Measurements from ENCODE around the gene NTSR1. TPM values are rescaled to one million over a fixed set of nuclear protein-coding genes. Genes with fewer than 3 reads are reported as not detected.

NTSR1 gene
- total RNA-seq, 1 experiment from 2014 or later: 15.9 TPM

GRCh38 chr20:62782893-62783278 is 74.2 kb downstream of the NTSR1 start:
- Histone ChIP-seq H3K4me3 (ENCODE audit: low read depth, low read length, poor library complexity, severe bottlenecking) (no peak overlapping the region), H3K36me3 (ENCODE audit: insufficient read depth, low read length, poor library complexity, severe bottlenecking) (no peaks in the 10 kb centered on the region), H3K27me3 (replicated peaks; ENCODE audit: insufficient read depth, low read depth, low read length, poor library complexity) (no peaks in the 10 kb centered on the region), H3K27ac (ENCODE audit: low read depth, low read length, poor library complexity, severe bottlenecking) (no peak overlapping the region), H3K9me3 (ENCODE audit: low read depth, low read length, poor library complexity, severe bottlenecking) (no peaks in the 10 kb centered on the region), H3K4me1 (ENCODE audit: insufficient read depth, low read length, poor library complexity, severe bottlenecking) (peaks cover 16% of the 10 kb centered on the region)
- intact Hi-C loops (cut with micrococcal nuclease; ENCODE audit: unreplicated experiment): no loop called here
- TF ChIP-seq CTCF (conservative IDR thresholded peaks at IDR 0.05; ENCODE audit: low read depth, low read length) (no peak), EZH2 (IDR thresholded peaks at IDR 0.05; ENCODE audit: borderline replicate concordance, low read depth, low read length, poor library complexity, severe bottlenecking) (no peak)
- no TSS peak for BruUV-seq (replicated peaks)
- ChIA-PET POLR2A (ENCODE audit: low non-redundant PET) (no interaction called here), CTCF (interaction anchor here (1.6 to 1.7 kb wide), 2 partner anchors 9 to 10 kb away, joined by 6 to 8 read pairs; no protein-coding TSS in a partner anchor)
- no peak for DNase-seq (ENCODE audit: low spot score)

- DNase-seq (ENCODE audit: low spot score): no peak
- no peaks in the 10 kb centered on the region for H3K36me3 ChIP-seq (ENCODE audit: insufficient read depth, low read length, poor library complexity, severe bottlenecking)
- ChIA-PET POLR2A (ENCODE audit: low non-redundant PET) (no interaction called here), CTCF (no interaction called here)
- H3K4me1 ChIP-seq (ENCODE audit: insufficient read depth, low read length, poor library complexity, severe bottlenecking): peaks cover 16% of the 10 kb centered on the region
- no peaks in the 10 kb centered on the region for H3K27me3 ChIP-seq (replicated peaks; ENCODE audit: insufficient read depth, low read depth, low read length, poor library complexity)
- no TSS peak for BruUV-seq (replicated peaks)
- H3K4me3 ChIP-seq (ENCODE audit: low read depth, low read length, poor library complexity, severe bottlenecking): no peak overlapping the region
- no peak for TF ChIP-seq CTCF (conservative IDR thresholded peaks at IDR 0.05; ENCODE audit: low read depth, low read length)
- TF ChIP-seq EZH2 (IDR thresholded peaks at IDR 0.05; ENCODE audit: borderline replicate concordance, low read depth, low read length, poor library complexity, severe bottlenecking): no peak
- intact Hi-C loops (cut with micrococcal nuclease; ENCODE audit: unreplicated experiment): no loop called here
- no peaks in the 10 kb centered on the region for H3K9me3 ChIP-seq (ENCODE audit: low read depth, low read length, poor library complexity, severe bottlenecking)
- no peak overlapping the region for H3K27ac ChIP-seq (ENCODE audit: low read depth, low read length, poor library complexity, severe bottlenecking)
These were observed 75.9 kb downstream of the NTSR1 start for GRCh38 chr20:62784497-62784896.

DNA sequence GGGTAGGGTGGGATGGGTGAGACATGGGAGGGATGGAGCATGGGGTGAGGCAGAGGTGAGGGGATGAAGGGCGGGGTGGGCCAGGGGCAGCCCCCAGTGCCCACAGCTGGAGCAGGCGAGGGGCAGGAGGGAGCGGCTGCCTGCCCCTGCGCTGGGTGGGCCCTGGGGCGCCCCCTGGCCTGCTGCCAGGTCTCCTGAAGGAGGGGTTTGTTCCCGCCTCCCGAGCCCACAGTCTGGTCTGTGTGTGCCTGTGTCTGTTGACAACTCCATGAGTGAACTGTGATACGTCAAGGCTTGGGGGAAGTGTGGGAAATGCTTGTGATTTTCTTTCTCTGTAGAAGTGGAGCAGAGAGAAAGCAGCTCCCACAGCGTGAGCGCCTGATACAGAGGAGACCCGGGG is 76.8 kb downstream of the NTSR1 start:
- ChIA-PET CTCF (no interaction called here), POLR2A (ENCODE audit: low non-redundant PET) (no interaction called here)
- Histone ChIP-seq H3K27me3 (replicated peaks; ENCODE audit: insufficient read depth, low read depth, low read length, poor library complexity) (no peaks in the 10 kb centered on the region), H3K9me3 (ENCODE audit: low read depth, low read length, poor library complexity, severe bottlenecking) (no peaks in the 10 kb centered on the region), H3K27ac (ENCODE audit: low read depth, low read length, poor library complexity, severe bottlenecking) (peak overlapping the region; percentile 16), H3K4me3 (ENCODE audit: low read depth, low read length, poor library complexity, severe bottlenecking) (no peak overlapping the region), H3K36me3 (ENCODE audit: insufficient read depth, low read length, poor library complexity, severe bottlenecking) (no peaks in the 10 kb centered on the region), H3K4me1 (ENCODE audit: insufficient read depth, low read length, poor library complexity, severe bottlenecking) (peaks cover 16% of the 10 kb centered on the region)
- no TSS peak for BruUV-seq (replicated peaks)
- intact Hi-C loops (cut with micrococcal nuclease; ENCODE audit: unreplicated experiment): no loop called here
- no peak for TF ChIP-seq CTCF (conservative IDR thresholded peaks at IDR 0.05; ENCODE audit: low read depth, low read length)
- no peak for TF ChIP-seq EZH2 (IDR thresholded peaks at IDR 0.05; ENCODE audit: borderline replicate concordance, low read depth, low read length, poor library complexity, severe bottlenecking)
- DNase-seq (ENCODE audit: low spot score): no peak
